ENCODE results near the gene PRICKLE1. TPM values are rescaled to one million over a fixed set of nuclear protein-coding genes. Genes with fewer than 3 reads are reported as not detected.

PRICKLE1 gene
- total RNA-seq, 4 donors from 2014 or later, result 0.19 to 8.0 (median 2.7) TPM

DNA sequence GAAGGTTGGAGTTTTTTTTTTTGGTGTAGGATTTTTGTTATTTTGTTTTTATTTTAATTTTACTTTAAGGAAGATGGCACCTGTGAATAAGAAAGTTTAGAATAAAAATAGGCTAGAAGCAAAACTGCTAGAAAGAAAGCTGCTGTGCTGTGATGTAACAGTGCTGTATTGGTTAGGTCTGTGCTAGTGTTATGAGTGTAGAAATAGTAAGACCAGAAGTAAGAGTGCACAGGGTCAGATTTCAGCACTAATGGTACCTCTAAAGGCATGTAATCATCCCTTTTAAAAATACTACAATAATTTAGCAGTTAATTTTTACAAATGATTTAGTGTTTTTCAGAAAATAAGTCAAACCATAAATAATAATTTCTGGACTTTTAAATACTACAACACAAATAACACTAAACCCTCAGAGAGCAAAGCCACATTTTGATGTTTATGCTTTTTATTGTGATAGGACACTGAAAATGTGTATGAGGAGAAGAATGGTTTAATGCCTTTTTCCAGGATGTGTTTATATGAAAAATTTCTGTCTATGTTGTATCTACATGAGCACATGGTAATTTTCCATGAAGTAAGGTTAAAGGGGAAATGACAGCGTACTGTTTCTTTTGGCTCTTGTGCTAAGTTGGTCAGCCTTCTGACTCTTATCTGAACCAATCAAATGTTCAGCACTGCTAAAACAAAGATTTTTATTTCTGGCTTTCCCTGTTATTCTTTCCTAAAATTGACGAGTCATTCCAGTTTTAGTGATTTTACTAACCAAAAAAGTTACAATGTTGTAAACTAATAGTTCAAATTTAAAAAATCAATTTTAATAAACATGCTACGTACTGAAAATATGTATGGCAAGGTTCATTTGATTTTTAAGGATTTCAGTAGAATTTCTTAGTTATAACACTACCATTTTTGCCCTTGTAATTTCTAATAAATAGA is 167.4 kb downstream of the PRICKLE1 start:
- 67 to 86% methylated on average over 3 of the region's 3 CpGs for WGBS, 2 donors
- Histone ChIP-seq H3K27me3 (no peaks in the 10 kb centered on the region), H3K27ac (peak overlapping the region in 2 of 4 donors; percentile 7 to 36), H3K36me3 (peaks cover 0 to 2% (median 0%) of the 10 kb centered on the region in 3 donors), H3K4me3 (no peak overlapping the region), H3K9me3 (no peaks in the 10 kb centered on the region), H3K4me1 (peaks cover 0 to 6% (median 0%) of the 10 kb centered on the region in 3 donors)
- DNase-seq, result no peak
- TF ChIP-seq POLR2A (IDR thresholded peaks at IDR 0.05), result no peak
- TF ChIP-seq, protein P1, sequence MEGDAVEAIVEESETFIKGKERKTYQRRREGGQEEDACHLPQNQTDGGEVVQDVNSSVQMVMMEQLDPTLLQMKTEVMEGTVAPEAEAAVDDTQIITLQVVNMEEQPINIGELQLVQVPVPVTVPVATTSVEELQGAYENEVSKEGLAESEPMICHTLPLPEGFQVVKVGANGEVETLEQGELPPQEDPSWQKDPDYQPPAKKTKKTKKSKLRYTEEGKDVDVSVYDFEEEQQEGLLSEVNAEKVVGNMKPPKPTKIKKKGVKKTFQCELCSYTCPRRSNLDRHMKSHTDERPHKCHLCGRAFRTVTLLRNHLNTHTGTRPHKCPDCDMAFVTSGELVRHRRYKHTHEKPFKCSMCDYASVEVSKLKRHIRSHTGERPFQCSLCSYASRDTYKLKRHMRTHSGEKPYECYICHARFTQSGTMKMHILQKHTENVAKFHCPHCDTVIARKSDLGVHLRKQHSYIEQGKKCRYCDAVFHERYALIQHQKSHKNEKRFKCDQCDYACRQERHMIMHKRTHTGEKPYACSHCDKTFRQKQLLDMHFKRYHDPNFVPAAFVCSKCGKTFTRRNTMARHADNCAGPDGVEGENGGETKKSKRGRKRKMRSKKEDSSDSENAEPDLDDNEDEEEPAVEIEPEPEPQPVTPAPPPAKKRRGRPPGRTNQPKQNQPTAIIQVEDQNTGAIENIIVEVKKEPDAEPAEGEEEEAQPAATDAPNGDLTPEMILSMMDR (IDR thresholded peaks at IDR 0.05), result no peak
- intact Hi-C loops (cut with DNase I), result no loop called here

DNA sequence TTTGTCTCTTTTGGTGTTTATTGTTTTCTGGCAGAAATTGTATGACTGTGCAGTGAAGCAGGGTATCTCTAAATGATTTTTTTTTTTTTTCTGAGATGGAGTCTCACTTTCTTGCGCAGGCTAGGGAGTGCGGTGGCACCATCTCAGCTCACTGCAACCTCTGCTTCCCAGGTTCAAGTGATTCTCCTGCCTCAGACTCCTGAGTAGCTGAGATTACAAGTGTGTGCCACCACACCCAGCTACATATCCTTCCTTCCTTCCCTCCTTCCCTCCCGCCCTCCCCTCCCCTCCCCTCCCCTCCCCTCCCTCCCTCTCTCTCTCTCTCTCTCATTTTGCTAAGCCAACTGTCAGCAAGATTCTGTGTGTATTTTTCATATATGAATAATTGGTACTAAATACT is 169.2 kb downstream of the PRICKLE1 start:
- no peak overlapping the region for H3K4me3 ChIP-seq
- no peaks in the 10 kb centered on the region for H3K27me3 ChIP-seq
- no peaks in the 10 kb centered on the region for H3K36me3 ChIP-seq
- intact Hi-C loops (cut with DNase I), result no loop called here
- no peak for DNase-seq
- no peak for TF ChIP-seq POLR2A (IDR thresholded peaks at IDR 0.05)
- TF ChIP-seq, protein P1 (IDR thresholded peaks at IDR 0.05), result no peak
- WGBS, 2 donors, result 85 to 89% methylated on average over 2 to 3 of the region's 3 CpGs
- no peaks in the 10 kb centered on the region for H3K4me1 ChIP-seq
- no peak overlapping the region for H3K27ac ChIP-seq
- no peaks in the 10 kb centered on the region for H3K9me3 ChIP-seq

DNA sequence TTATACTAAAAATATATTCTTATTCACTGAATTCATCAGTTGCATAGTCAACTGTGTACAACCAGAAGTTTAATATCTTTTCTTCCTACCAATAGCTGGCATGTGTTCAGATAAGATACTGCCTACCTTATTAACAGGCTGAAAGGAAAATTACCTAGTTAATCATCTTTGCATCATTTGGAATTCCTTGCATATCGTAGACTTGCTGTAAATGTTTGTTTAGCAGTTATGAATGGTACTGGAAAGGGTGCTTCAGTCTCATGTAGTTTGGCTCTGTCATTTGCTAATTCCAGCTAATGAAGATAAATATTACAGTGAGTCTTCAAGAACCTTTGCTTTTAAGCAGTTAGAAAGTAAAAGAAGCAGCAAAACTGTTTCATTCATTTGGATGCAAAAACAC is 179.2 kb downstream of the PRICKLE1 start:
- Histone ChIP-seq H3K27me3 (no peaks in the 10 kb centered on the region), H3K27ac (no peak overlapping the region), H3K4me1 (no peaks in the 10 kb centered on the region), H3K9me3 (no peaks in the 10 kb centered on the region), H3K4me3 (no peak overlapping the region), H3K36me3 (peaks cover 0 to 15% (median 0%) of the 10 kb centered on the region in 3 donors)
- DNase-seq, result no peak
- intact Hi-C loops (cut with DNase I), result no loop called here
- 36% methylated on average over 1 of the region's 1 CpG for WGBS, 2 donors
- TF ChIP-seq, protein P1 (IDR thresholded peaks at IDR 0.05), result no peak
- TF ChIP-seq POLR2A (IDR thresholded peaks at IDR 0.05), result no peak

DNA sequence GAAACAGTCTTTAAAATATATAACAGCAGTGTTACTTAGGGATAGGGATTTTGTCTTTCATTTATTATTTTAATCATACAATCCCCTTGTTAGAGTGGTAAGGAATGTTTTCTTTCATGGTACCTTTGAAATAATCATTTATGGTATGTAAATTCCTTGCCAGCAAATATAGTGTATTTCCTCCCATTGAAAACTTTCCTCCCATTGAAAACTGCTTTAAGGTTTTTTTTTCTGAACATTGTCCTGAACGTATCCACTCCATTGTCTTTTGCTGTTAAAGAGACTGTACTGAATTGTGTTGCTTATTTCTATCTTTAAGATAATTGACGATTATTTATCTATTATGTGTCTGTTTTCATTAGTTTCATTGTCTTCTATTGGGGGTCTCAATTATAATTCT is 180.1 kb downstream of the PRICKLE1 start:
- intact Hi-C loops (cut with DNase I), result no loop called here
- Histone ChIP-seq H3K27ac (no peak overlapping the region), H3K9me3 (no peaks in the 10 kb centered on the region), H3K27me3 (no peaks in the 10 kb centered on the region), H3K4me1 (no peaks in the 10 kb centered on the region), H3K4me3 (no peak overlapping the region), H3K36me3 (peaks cover 0 to 24% (median 0%) of the 10 kb centered on the region in 3 donors)
- TF ChIP-seq, protein P1 (IDR thresholded peaks at IDR 0.05), result no peak
- no peak for TF ChIP-seq POLR2A (IDR thresholded peaks at IDR 0.05)
- DNase-seq, result no peak
- 75% methylated on average over 2 of the region's 2 CpGs for WGBS, 2 donors

DNA sequence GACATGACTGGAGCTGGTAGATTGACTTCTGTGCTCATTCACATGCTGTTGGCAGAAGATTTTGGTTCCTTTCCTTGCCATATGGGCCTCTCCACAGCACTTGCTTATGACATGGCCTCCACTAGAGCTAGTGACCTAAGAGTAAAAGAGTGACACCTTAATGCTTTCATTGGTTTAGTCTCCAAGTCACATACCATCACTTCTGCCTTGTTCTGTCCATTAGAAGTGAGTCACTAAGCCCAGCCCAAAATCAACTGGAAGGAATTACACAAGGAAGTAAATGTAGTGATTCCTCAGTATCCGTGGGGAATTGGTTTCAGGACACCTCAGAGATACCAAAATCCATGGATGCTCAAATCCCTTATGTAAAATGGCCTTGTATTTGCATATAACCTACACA is 182.2 kb downstream of the PRICKLE1 start:
- Histone ChIP-seq H3K27ac (no peak overlapping the region), H3K4me1 (no peaks in the 10 kb centered on the region), H3K27me3 (no peaks in the 10 kb centered on the region), H3K4me3 (no peak overlapping the region), H3K36me3 (peaks cover 0 to 30% (median 0%) of the 10 kb centered on the region in 3 donors), H3K9me3 (no peaks in the 10 kb centered on the region)
- no peak for DNase-seq
- intact Hi-C loops (cut with DNase I), result no loop called here
- TF ChIP-seq, protein P1 (IDR thresholded peaks at IDR 0.05), result no peak
- no peak for TF ChIP-seq POLR2A (IDR thresholded peaks at IDR 0.05)
- WGBS, 2 donors, result 75 to 100% methylated on average over 1 of the region's 1 CpG
